ENCODE data around the gene UNC119B. TPM values are rescaled to one million over a fixed set of nuclear protein-coding genes. Genes with fewer than 3 reads are reported as not detected.

The UNC119B gene
- total RNA-seq, 2 experiments from 2014 or later, result 26.2 to 29.8 TPM

- ChIA-PET POLR2A (no interaction called here), CTCF (no interaction called here)
These were observed 23.3 kb downstream of the UNC119B start for GRCh38 chr12:120733574-120733973.

- CTCF ChIA-PET, result no interaction called here
- POLR2A ChIA-PET, result no interaction called here
These were observed 24.0 kb downstream of the UNC119B start for GRCh38 chr12:120734210-120734609.

- POLR2A ChIA-PET, result interaction anchor here (0.6 kb wide), 1 partner anchor 1078 kb away, joined by 10 read pairs; no protein-coding TSS in a partner anchor
- CTCF ChIA-PET, result interaction anchor here (0.6 to 0.7 kb wide), 2 partner anchors 26 to 367 kb away, joined by 3 to 5 read pairs; no protein-coding TSS in a partner anchor
These were observed 24.9 kb downstream of the UNC119B start for GRCh38 chr12:120735181-120735580.

GRCh38 chr12:120736404-120737331 is 26.4 kb downstream of the UNC119B start:
- CTCF ChIA-PET, result no interaction called here
- POLR2A ChIA-PET, result interaction anchor here (0.6 kb wide), 1 partner anchor 10 kb away, joined by 3 read pairs; no protein-coding TSS in a partner anchor

GRCh38 chr12:120737557-120738251 is 27.4 kb downstream of the UNC119B start:
- ChIA-PET CTCF (no interaction called here), POLR2A (no interaction called here)

GRCh38 chr12:120738252-120739030 is 28.2 kb downstream of the UNC119B start:
- ChIA-PET POLR2A (no interaction called here), CTCF (no interaction called here)

- ChIA-PET POLR2A (no interaction called here), CTCF (interaction anchor here (0.6 kb wide), 1 partner anchor 133 kb away, joined by 3 read pairs; no protein-coding TSS in a partner anchor)
These were observed 28.9 kb downstream of the UNC119B start for GRCh38 chr12:120739031-120739762.

GRCh38 chr12:120739821-120740613 is 29.8 kb downstream of the UNC119B start:
- POLR2A ChIA-PET, result no interaction called here
- CTCF ChIA-PET, result no interaction called here

- POLR2A ChIA-PET, result no interaction called here
- CTCF ChIA-PET, result no interaction called here
These were observed 30.6 kb downstream of the UNC119B start for GRCh38 chr12:120740871-120741270.

GRCh38 chr12:120741476-120742421 is 31.5 kb downstream of the UNC119B start:
- ChIA-PET CTCF (interaction anchor here (0.7 kb wide), 1 partner anchor 129 kb away, joined by 3 read pairs; no protein-coding TSS in a partner anchor), POLR2A (no interaction called here)

- POLR2A ChIA-PET, result no interaction called here
- CTCF ChIA-PET, result interaction anchor here (0.5 to 1.1 kb wide), 5 partner anchors 9 to 446 kb away, joined by 3 to 5 read pairs (median 3); no protein-coding TSS in a partner anchor
These were observed 34.8 kb downstream of the UNC119B start for GRCh38 chr12:120744922-120745493.

GRCh38 chr12:120748242-120748641 is 38.0 kb downstream of the UNC119B start:
- ChIA-PET POLR2A (no interaction called here), CTCF (interaction anchor here (0.7 kb wide), 1 partner anchor 381 kb away, joined by 3 read pairs; no protein-coding TSS in a partner anchor)

- CTCF ChIA-PET, result interaction anchor here (0.7 kb wide), 3 partner anchors 22 to 1159 kb away, joined by 3 to 4 read pairs (median 3); no protein-coding TSS in a partner anchor
- POLR2A ChIA-PET, result interaction anchor here (0.5 kb wide), 1 partner anchor 407 kb away, joined by 5 read pairs; no protein-coding TSS in a partner anchor
These were observed 39.0 kb downstream of the UNC119B start for GRCh38 chr12:120749256-120749655.

- POLR2A ChIA-PET, result no interaction called here
- CTCF ChIA-PET, result interaction anchor here (0.7 kb wide), 2 partner anchors 85 to 468 kb away, joined by 3 read pairs; no protein-coding TSS in a partner anchor
These were observed 40.5 kb downstream of the UNC119B start for GRCh38 chr12:120750806-120751205.

- ChIA-PET POLR2A (no interaction called here), CTCF (interaction anchor here (0.7 kb wide), 2 partner anchors 329 to 467 kb away, joined by 3 read pairs; no protein-coding TSS in a partner anchor)
These were observed 41.1 kb downstream of the UNC119B start for GRCh38 chr12:120751389-120751788.

GRCh38 chr12:120754792-120755191 is 44.5 kb downstream of the UNC119B start:
- CTCF ChIA-PET, result interaction anchor here (1.2 kb wide), 1 partner anchor 9 kb away, joined by 3 read pairs; no protein-coding TSS in a partner anchor
- POLR2A ChIA-PET, result no interaction called here
